T-cell (primary cell): ENCODE results near the gene SLC13A1. TPM values are rescaled to one million over a fixed set of nuclear protein-coding genes. Genes with fewer than 3 reads are reported as not detected.

ENCODE experiments used
- ATAC-seq, 4 experiments: fragments of 200-7000 bp in 3 of 4; fragments of 150-1000 bp in 1 of 4; cut with Tn5 transposase; replicated peaks in 1 of 4; 1 replicate in 3 of 4; 2 replicates in 1 of 4; pipeline ENCODE4 v1.10.0; 2021; ENCODE audit warnings: moderate library complexity in 3 of 4, mild to moderate bottlenecking in 2 of 4, moderate number of reproducible peaks in 1 of 4
- CTCF ChIA-PET, 2 donors: fragments of 300-600 bp; sonication (Branson Sonifier 250); formaldehyde crosslinking; loops; one replicate each; lab custom pipeline; 2022; ENCODE audit warnings: antibody characterized with exemption in 2 of 2; lab: Charles Lee
- POLR2A ChIA-PET, 2 donors: fragments of 300-600 bp; sonication (Branson Sonifier 250); formaldehyde crosslinking; loops; one replicate each; lab custom pipeline; 2022; ENCODE audit warnings: antibody characterized with exemption in 2 of 2; lab: Charles Lee
- DNase-seq, 35 experiments: peaks; one replicate each; pipeline versions ENCODE4 v3.0.0 to v3.0.0-alpha.2; 2013 to 2023
- H3K27ac ChIP-seq: one replicate; pipeline ENCODE4 v1.5.1; 2013; ENCODE audit warnings: low read length
- H3K27me3 ChIP-seq, 2 experiments: replicated peaks in 1 of 2; 1 replicate in 1 of 2; 2 replicates in 1 of 2; pipeline versions ENCODE4 v1.6.1 to v1.7.0; 2013; ENCODE audit warnings: low read length in 1 of 2, mixed read lengths in 1 of 2; ENCODE audit not compliant: control insufficient read depth in 2 of 2, insufficient read depth in 2 of 2; ENCODE audit errors: extremely low read depth in 1 of 2
- H3K36me3 ChIP-seq, 2 donors: 1 replicate in 1 of 2; 2 replicates in 1 of 2; pipeline versions ENCODE4 v1.6.1 to v1.7.0; 2013; ENCODE audit warnings: low read length in 1 of 2; ENCODE audit not compliant: control insufficient read depth in 2 of 2, insufficient read depth in 1 of 2; ENCODE audit errors: extremely low read depth in 1 of 2
- H3K4me1 ChIP-seq, 2 experiments: 1 replicate in 1 of 2; 2 replicates in 1 of 2; pipeline versions ENCODE4 v1.6.1 to v1.7.0; 2013; ENCODE audit warnings: low read length in 2 of 2, mixed read lengths in 1 of 2; ENCODE audit not compliant: insufficient read depth in 2 of 2, control insufficient read depth in 1 of 2; ENCODE audit errors: extremely low read depth in 1 of 2
- H3K4me3 ChIP-seq, 2 donors: 1 replicate in 1 of 2; 2 replicates in 1 of 2; pipeline versions ENCODE4 v1.5.1 to v1.7.0; 2013; ENCODE audit warnings: mild to moderate bottlenecking in 2 of 2, low read length in 1 of 2, moderate library complexity in 1 of 2; ENCODE audit not compliant: control insufficient read depth in 1 of 2; ENCODE audit errors: extremely low read depth in 1 of 2
- H3K9me3 ChIP-seq: 2 replicates; pipeline ENCODE4 v1.7.0; 2013
- H3K27ac Mint-ChIP-seq, 2 donors: one replicate each; pipeline ENCODE4 v1.8.0; 2020 to 2021; ENCODE audit warnings: mild to moderate bottlenecking in 2 of 2, mixed read lengths in 2 of 2
- H3K27me3 Mint-ChIP-seq, 2 donors: one replicate each; pipeline ENCODE4 v1.8.0; 2021 to 2022; ENCODE audit warnings: mixed read lengths in 2 of 2
- H3K36me3 Mint-ChIP-seq: one replicate; pipeline ENCODE4 v1.8.0; 2021; ENCODE audit warnings: mixed read lengths
- H3K4me1 Mint-ChIP-seq, 3 donors: one replicate each; pipeline ENCODE4 v1.8.0; 2020 to 2022; ENCODE audit warnings: mixed read lengths in 3 of 3, mild to moderate bottlenecking in 1 of 3
- H3K4me3 Mint-ChIP-seq, 3 donors: one replicate each; pipeline ENCODE4 v1.8.0; 2020 to 2022; ENCODE audit warnings: mild to moderate bottlenecking in 3 of 3, mixed read lengths in 3 of 3, moderate library complexity in 3 of 3
- H3K9me3 Mint-ChIP-seq, 3 donors: one replicate each; pipeline ENCODE4 v1.8.0; 2020 to 2022; ENCODE audit warnings: mixed read lengths in 3 of 3
- WGBS: methylation state at CpG from one replicate; pipeline ENCODE4 v1.1.5; 2013; ENCODE audit warnings: missing lambda C conversion rate; ENCODE audit not compliant: insufficient coverage; 5-methylcytosine and 5-hydroxymethylcytosine counted together
- total RNA-seq, 35 experiments: library from RNA in 6 of 35; stranded (reverse) in 6 of 35; fragments of 120-200 nt in 1 of 35; gene quantifications; one replicate each; pipeline versions ENCODE4 v1.2.1 to v1.2.4 and lab custom pipeline; 2013 to 2026

Gene SLC13A1, protein sequence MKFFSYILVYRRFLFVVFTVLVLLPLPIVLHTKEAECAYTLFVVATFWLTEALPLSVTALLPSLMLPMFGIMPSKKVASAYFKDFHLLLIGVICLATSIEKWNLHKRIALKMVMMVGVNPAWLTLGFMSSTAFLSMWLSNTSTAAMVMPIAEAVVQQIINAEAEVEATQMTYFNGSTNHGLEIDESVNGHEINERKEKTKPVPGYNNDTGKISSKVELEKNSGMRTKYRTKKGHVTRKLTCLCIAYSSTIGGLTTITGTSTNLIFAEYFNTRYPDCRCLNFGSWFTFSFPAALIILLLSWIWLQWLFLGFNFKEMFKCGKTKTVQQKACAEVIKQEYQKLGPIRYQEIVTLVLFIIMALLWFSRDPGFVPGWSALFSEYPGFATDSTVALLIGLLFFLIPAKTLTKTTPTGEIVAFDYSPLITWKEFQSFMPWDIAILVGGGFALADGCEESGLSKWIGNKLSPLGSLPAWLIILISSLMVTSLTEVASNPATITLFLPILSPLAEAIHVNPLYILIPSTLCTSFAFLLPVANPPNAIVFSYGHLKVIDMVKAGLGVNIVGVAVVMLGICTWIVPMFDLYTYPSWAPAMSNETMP
- total RNA-seq = not detected
- total RNA-seq (2013) = not detected
- total RNA-seq (lab: John Stamatoyannopoulos, UW) = 0 to 0.05 (median 0) reads per million in 29 experiments

- no peak within 1 kb of the TSS for H3K27ac Mint-ChIP-seq
- H3K9me3 ChIP-seq = no peaks in the 10 kb centered on the region
- H3K4me1 Mint-ChIP-seq = no peaks in the 10 kb centered on the region
- ChIA-PET CTCF (no interaction called here), POLR2A (no interaction called here)
- no peaks in the 10 kb centered on the region for H3K36me3 Mint-ChIP-seq
- no peaks in the 10 kb centered on the region for H3K9me3 Mint-ChIP-seq
- no peak for DNase-seq
- H3K4me1 ChIP-seq = no peaks in the 10 kb centered on the region
- H3K36me3 ChIP-seq = no peaks in the 10 kb centered on the region
- H3K27ac ChIP-seq = no peak within 1 kb of the TSS
- H3K4me3 Mint-ChIP-seq = no peak within 1 kb of the TSS
- no peak for ATAC-seq
- 58% methylated on average over 3 of the region's 4 CpGs for WGBS
- no peaks in the 10 kb centered on the region for H3K27me3 ChIP-seq
- no peaks in the 10 kb centered on the region for H3K27me3 Mint-ChIP-seq
- H3K4me3 ChIP-seq = no peak within 1 kb of the TSS
Observed at GRCh38 chr7:123199883-123200282, at the start of gene SLC13A1. TSS of gene SLC13A1 (minus strand) at chr7:123199969. CDS start at chr7:123199946, 23 bp downstream.

DNA sequence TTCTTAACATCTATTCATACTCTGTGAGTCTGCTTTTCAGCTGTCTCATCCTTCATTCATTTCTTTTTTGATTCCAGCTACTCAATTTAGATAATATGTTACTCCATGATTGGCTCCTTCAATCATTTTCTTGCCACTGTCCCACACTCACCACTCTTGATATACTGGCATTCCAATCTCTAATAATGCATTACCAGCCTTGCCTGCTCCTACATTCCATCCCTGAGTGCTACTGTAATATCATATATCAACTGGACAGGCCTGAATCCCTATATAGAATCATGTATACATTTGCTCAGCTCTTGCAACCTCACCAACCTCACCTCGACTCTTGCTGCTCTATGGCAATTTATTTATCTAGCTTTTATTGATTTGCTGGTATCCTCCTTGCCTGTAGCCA lies 45.0 kb upstream of the SLC13A1 start:
- Histone ChIP-seq H3K9me3 (no peaks in the 10 kb centered on the region), H3K4me1 (no peaks in the 10 kb centered on the region), H3K27me3 (no peaks in the 10 kb centered on the region), H3K36me3 (no peaks in the 10 kb centered on the region), H3K27ac (no peak overlapping the region), H3K4me3 (no peak overlapping the region)
- Mint-ChIP-seq H3K27ac (no peak overlapping the region), H3K4me3 (no peak overlapping the region), H3K36me3 (no peaks in the 10 kb centered on the region), H3K4me1 (no peaks in the 10 kb centered on the region), H3K9me3 (peaks cover 2 to 7% (median 4%) of the 10 kb centered on the region in 3 donors), H3K27me3 (no peaks in the 10 kb centered on the region)
- DNase-seq (no peak), ATAC-seq (no peak)
- CTCF ChIA-PET = no interaction called here
- WGBS = no CpG with 5 or more reads among the region's 1 CpG
- POLR2A ChIA-PET = no interaction called here

DNA sequence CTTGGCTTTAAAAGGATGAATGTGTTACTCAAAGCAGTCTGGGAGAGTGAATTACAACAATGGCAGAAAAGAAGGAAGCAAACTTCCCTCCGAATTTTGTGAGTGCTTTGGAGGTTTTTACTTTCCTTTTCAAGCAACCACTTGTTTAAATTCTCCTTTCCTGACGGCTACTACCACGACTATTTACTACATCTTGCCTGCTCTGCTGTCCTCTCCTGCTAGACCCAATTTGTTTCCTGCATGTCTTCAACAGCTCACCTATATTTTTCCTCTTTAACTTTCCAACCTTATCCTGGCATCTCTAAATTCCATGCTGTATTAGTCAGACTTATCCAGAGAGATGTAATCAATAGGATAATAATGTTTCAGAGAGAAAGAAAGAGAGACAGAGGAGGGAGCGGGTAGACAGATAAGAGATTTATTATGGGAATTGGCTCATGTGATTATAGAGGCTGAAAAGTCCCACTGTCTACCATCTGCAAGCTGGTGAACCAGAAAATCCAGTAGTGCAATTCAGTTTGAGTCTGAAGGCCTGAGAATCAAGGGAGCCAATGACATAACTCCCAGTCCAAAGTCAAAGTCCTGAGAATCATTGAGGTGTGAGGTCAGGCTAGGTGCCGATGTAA lies 42.8 kb upstream of the SLC13A1 start:
- Histone ChIP-seq H3K36me3 (no peaks in the 10 kb centered on the region), H3K27ac (no peak overlapping the region), H3K27me3 (no peaks in the 10 kb centered on the region), H3K4me3 (no peak overlapping the region), H3K4me1 (no peaks in the 10 kb centered on the region), H3K9me3 (no peaks in the 10 kb centered on the region)
- ChIA-PET CTCF (no interaction called here), POLR2A (no interaction called here)
- no peak overlapping the region for H3K4me3 Mint-ChIP-seq
- ATAC-seq (no peak), DNase-seq (no peak)
- H3K27ac Mint-ChIP-seq = no peak overlapping the region
- H3K36me3 Mint-ChIP-seq = no peaks in the 10 kb centered on the region
- no peaks in the 10 kb centered on the region for H3K27me3 Mint-ChIP-seq
- WGBS = 75% methylated on average over 1 of the region's 5 CpGs
- peaks cover 2 to 4% (median 4%) of the 10 kb centered on the region in 3 donors for H3K9me3 Mint-ChIP-seq
- no peaks in the 10 kb centered on the region for H3K4me1 Mint-ChIP-seq

- H3K36me3 ChIP-seq = no peaks in the 10 kb centered on the region
Observed at GRCh38 chr7:123241809-123242208, 42.0 kb upstream of the SLC13A1 start.

DNA sequence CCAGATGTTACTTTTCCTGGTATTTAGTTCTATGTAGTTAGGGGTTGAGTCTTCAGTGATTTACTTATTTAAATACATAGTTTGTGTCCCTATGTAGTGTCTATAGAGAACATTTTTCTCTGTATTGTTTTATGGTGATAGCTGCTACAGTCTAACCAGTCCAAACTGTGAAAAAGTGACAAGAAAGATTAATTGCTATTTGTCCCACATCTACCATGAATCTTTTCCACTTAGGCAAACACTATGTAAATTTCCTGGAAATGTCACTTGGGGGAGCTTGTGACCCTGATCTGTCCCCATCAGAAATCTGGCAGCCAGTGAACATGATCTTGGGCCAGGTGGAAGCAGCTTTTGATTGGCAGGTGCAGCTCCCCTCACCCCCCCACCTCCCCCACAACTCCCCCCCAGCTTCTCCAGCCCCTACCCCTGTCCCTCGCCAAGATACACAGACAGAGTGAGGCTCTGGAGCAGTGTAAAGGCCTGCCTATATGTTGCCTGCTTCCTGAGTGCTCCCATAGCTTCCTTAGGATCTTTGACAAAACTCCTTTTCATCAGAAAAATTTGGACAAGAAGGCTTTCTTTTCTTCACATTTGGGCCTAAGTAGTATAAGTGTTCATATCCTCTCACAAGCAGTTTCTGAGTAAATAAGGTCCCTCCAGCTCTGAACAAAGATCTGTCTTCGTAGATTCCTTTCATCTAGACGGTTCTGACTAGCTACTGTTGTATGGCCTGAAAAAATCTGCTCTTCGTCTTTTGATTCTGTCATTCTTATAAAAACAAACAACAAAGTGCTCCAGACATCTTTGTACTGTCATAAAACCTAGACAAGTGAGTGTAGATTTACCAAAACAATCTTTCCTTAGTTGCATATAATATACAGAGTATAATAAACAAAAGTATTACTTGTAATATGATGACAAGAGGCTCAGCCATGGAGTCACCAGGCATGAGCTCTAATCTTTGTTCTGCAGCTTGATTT lies 31.5 kb upstream of the SLC13A1 start:
- Histone ChIP-seq H3K4me1 (no peaks in the 10 kb centered on the region), H3K27me3 (no peaks in the 10 kb centered on the region), H3K36me3 (no peaks in the 10 kb centered on the region), H3K27ac (no peak overlapping the region), H3K4me3 (no peak overlapping the region), H3K9me3 (no peaks in the 10 kb centered on the region)
- peaks cover 0 to 3% (median 3%) of the 10 kb centered on the region in 3 donors for H3K9me3 Mint-ChIP-seq
- H3K4me3 Mint-ChIP-seq = no peak overlapping the region
- CTCF ChIA-PET = interaction anchor here in 1 of 2 donors (0.7 kb wide), 1 partner anchor 263 kb away, joined by 3 read pairs; no protein-coding TSS in a partner anchor
- H3K4me1 Mint-ChIP-seq = no peaks in the 10 kb centered on the region
- WGBS = no CpG with 5 or more reads among the region's 4 CpGs
- DNase-seq = no peak
- POLR2A ChIA-PET = no interaction called here
- H3K27ac Mint-ChIP-seq = no peak overlapping the region
- no peaks in the 10 kb centered on the region for H3K36me3 Mint-ChIP-seq
- ATAC-seq = no peak
- no peaks in the 10 kb centered on the region for H3K27me3 Mint-ChIP-seq

More at GRCh38 chr7:123241809-123242208, 42.0 kb upstream of the SLC13A1 start:
- Histone ChIP-seq H3K27me3 (no peaks in the 10 kb centered on the region), H3K4me3 (no peak overlapping the region), H3K9me3 (no peaks in the 10 kb centered on the region), H3K27ac (no peak overlapping the region), H3K4me1 (no peaks in the 10 kb centered on the region)
- H3K27ac Mint-ChIP-seq = no peak overlapping the region
- ATAC-seq = no peak
- no peaks in the 10 kb centered on the region for H3K36me3 Mint-ChIP-seq
- WGBS = no CpG with 5 or more reads among the region's 3 CpGs
- DNase-seq = no peak
- no peaks in the 10 kb centered on the region for H3K27me3 Mint-ChIP-seq
- no peak overlapping the region for H3K4me3 Mint-ChIP-seq
- POLR2A ChIA-PET = no interaction called here
- no peaks in the 10 kb centered on the region for H3K4me1 Mint-ChIP-seq
- CTCF ChIA-PET = no interaction called here
- H3K9me3 Mint-ChIP-seq = peaks cover under 1 to 4% (median 4%) of the 10 kb centered on the region in 3 donors

DNA sequence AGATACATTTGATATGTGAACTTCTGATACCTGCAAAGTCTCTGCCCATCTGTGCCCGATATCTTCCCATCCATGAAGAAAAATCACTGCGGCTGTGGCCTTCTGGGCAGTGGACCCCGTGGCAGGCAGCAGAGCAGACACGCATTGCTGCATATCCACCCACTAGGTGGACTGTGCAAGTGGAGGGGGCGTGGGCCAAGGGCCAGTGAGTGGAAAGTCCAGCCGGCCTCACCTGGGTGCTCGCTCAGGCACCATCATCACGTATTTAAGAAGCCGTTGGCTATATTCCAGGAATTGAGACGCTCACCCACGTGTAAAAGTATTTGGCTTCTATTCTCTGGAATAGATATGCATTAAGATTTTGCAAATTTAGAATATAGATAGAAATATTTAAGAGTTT lies 30.8 kb upstream of the SLC13A1 start:
- Mint-ChIP-seq H3K27me3 (no peaks in the 10 kb centered on the region), H3K9me3 (peaks cover 2 to 5% (median 3%) of the 10 kb centered on the region in 3 donors), H3K27ac (no peak overlapping the region), H3K4me3 (no peak overlapping the region), H3K4me1 (no peaks in the 10 kb centered on the region), H3K36me3 (no peaks in the 10 kb centered on the region)
- Histone ChIP-seq H3K27ac (no peak overlapping the region), H3K27me3 (no peaks in the 10 kb centered on the region), H3K9me3 (no peaks in the 10 kb centered on the region), H3K4me1 (no peaks in the 10 kb centered on the region), H3K4me3 (no peak overlapping the region), H3K36me3 (no peaks in the 10 kb centered on the region)
- no peak for DNase-seq
- ChIA-PET CTCF (no interaction called here), POLR2A (no interaction called here)
- ATAC-seq = no peak
- 62% methylated on average over 5 of the region's 11 CpGs for WGBS
